AG10803 (cell line): ENCODE results near the gene ADAM12.

Experiments used
- DNase-seq: peaks from one replicate; pipeline ENCODE4 v3.0.0; 2010; ENCODE audit warnings: low read depth
- H3K4me3 ChIP-seq: 2 replicates; pipeline ENCODE4 v1.5.1; 2011; ENCODE audit warnings: mild to moderate bottlenecking, low read length, control low read depth
- CTCF ChIP-seq: conservative IDR thresholded peaks from 2 replicates; pipeline ENCODE4 v1.5.1; 2011; ENCODE audit warnings: mild to moderate bottlenecking, low read length, control low read depth, inconsistent platforms

The ADAM12 gene

GRCh38 chr10:126060261-126060931 is 327.9 kb downstream of the ADAM12 start:
- peak; percentile 84 for DNase-seq
- H3K4me3 ChIP-seq, result no peak overlapping the region
- no peak for TF ChIP-seq CTCF

DNA sequence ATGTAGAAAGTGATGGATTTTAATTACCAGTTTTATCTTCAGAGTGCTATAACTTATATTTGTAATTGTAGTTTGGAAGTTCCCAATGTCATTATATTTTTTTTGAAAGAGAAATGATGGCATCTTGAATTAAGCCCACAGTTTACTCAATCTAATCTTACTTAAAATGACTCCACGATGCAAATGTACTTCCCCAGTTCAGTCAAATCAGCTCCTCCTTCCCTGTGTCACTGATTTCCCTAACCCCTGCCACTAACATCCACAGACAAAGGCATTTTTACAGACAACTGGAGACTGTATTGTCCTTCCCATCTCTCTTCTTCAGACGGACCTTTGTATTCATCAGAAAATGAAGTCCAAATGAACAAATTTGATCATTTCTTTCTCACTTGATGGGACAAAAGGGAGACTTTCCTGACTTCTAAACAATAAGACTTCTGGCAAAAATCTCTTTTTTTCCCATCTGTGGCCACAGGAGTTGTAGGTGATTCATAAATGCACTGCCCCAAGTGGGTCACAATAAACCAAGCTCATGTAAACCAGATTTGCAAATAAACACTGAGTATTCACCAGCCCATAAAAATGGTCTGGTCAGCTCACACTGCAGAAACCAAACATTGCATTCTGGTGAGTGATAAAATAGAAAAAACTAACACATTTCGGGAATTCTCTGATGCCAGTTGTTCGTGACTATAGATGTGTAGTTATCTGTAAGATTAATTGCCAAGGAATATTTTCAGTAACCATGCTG is 329.0 kb downstream of the ADAM12 start:
- DNase-seq, result peak; percentile 75
- TF ChIP-seq CTCF, result no peak
- no peak overlapping the region for H3K4me3 ChIP-seq

GRCh38 chr10:126058507-126058906 is 329.8 kb downstream of the ADAM12 start:
- no peak for DNase-seq
- TF ChIP-seq CTCF, result no peak
- H3K4me3 ChIP-seq, result no peak overlapping the region

DNA sequence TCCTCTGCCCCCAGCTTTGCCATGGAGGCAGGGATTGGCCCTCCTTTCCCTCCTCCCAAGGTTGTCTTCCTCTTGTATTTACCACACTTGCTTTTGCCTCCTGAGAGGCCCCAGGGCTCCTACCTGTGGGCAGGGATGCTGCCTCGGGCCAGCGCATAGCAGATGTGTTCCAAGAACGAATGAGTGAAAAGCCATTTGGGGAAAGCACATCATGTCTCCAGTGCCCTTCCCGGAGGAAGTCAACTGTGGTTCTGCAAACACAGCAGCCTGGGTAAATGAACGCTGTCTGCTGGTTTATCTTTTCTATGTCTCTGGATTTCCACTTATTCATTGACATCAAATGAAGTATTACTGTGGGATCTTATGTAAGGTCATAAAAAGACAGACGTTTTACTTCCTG is 330.2 kb downstream of the ADAM12 start:
- DNase-seq, result no peak
- H3K4me3 ChIP-seq, result no peak overlapping the region
- no peak for TF ChIP-seq CTCF

DNA sequence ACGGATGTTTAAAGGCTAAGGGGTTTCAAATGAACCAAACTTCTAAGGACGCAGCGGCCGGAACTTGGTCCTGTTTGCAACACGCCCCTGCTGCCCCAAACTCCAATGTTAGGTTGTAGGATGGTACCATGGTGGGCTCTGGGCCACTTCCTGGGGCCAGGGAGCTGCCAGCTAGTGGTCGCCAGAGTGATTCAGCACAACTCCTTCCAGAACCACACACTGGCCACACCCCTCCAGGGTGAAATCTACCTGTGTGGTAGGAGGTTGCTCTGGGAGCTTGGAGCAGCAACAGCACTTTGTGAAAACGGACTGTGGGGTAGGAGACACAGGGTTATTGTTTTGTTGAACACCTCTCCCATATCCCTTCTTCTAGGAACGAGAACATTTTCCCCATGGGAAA is 330.8 kb downstream of the ADAM12 start:
- no peak overlapping the region for H3K4me3 ChIP-seq
- TF ChIP-seq CTCF, result no peak
- DNase-seq, result no peak

GRCh38 chr10:126054191-126054590 is 334.1 kb downstream of the ADAM12 start:
- DNase-seq, result no peak
- no peak for TF ChIP-seq CTCF

GRCh38 chr10:126052171-126052570 is 336.1 kb downstream of the ADAM12 start:
- no peak for DNase-seq
- no peak for TF ChIP-seq CTCF
- no peak overlapping the region for H3K4me3 ChIP-seq

More at GRCh38 chr10:126054191-126054590, 334.1 kb downstream of the ADAM12 start:
- no peak overlapping the region for H3K4me3 ChIP-seq
